Neural progenitor cell (in vitro differentiated cells): Measurements from ENCODE around the gene NKAIN2. TPM values are rescaled to one million over a fixed set of nuclear protein-coding genes. Genes with fewer than 3 reads are reported as not detected.

Experiments
- DNase-seq: peaks from one replicate; pipeline ENCODE4 v3.0.0-alpha.2; 2016; ENCODE audit warnings: low spot score
- H2AFZ ChIP-seq: fragments of 200-600 bp; sonication (generic); replicated peaks from 2 replicates; pipeline ENCODE4 v1.6.1; 2016; ENCODE audit warnings: antibody characterized with exemption
- H3F3A ChIP-seq: fragments of 200-600 bp; sonication (generic); 2 replicates; pipeline ENCODE4 v1.6.1; 2016; ENCODE audit warnings: antibody characterized with exemption, low read depth
- H3K27ac ChIP-seq: fragments of 200-600 bp; sonication (generic); 2 replicates; pipeline ENCODE4 v1.5.1; 2016; ENCODE audit warnings: mild to moderate bottlenecking
- H3K27me3 ChIP-seq: fragments of 200-600 bp; sonication (generic); 2 replicates; pipeline ENCODE4 v1.6.1; 2016; ENCODE audit warnings: mild to moderate bottlenecking, moderate library complexity
- H3K36me3 ChIP-seq: fragments of 200-600 bp; sonication (generic); 2 replicates; pipeline ENCODE4 v1.5.1; 2016
- H3K4me1 ChIP-seq: fragments of 200-600 bp; sonication (generic); 2 replicates; pipeline ENCODE4 v1.6.1; 2016; ENCODE audit warnings: mixed run types
- H3K4me2 ChIP-seq: fragments of 200-600 bp; sonication (generic); 2 replicates; pipeline ENCODE4 v1.6.1; 2016
- H3K4me3 ChIP-seq: fragments of 200-600 bp; sonication (generic); 2 replicates; pipeline ENCODE4 v1.5.1; 2016
- H3K79me2 ChIP-seq: fragments of 200-600 bp; sonication (generic); 2 replicates; pipeline ENCODE4 v1.6.1; 2016; ENCODE audit warnings: low read depth
- H3K9ac ChIP-seq: fragments of 200-600 bp; sonication (generic); 2 replicates; pipeline ENCODE4 v1.6.1; 2016
- H3K9me3 ChIP-seq: fragments of 200-600 bp; sonication (generic); 2 replicates; pipeline ENCODE4 v1.5.1; 2016; ENCODE audit warnings: low read depth
- H4K20me1 ChIP-seq: fragments of 200-600 bp; sonication (generic); 2 replicates; pipeline ENCODE4 v1.6.1; 2016; ENCODE audit warnings: low read depth
- H3K27ac Mint-ChIP-seq: 3 replicates; pipeline ENCODE4 v1.8.0; 2021; ENCODE audit warnings: mixed read lengths
- H3K27me3 Mint-ChIP-seq: 2 replicates; pipeline ENCODE4 v1.8.0; 2022; ENCODE audit warnings: low read depth, mild to moderate bottlenecking, inconsistent platforms, moderate library complexity, mixed read lengths; ENCODE audit not compliant: insufficient read depth
- H3K36me3 Mint-ChIP-seq: 3 replicates; pipeline ENCODE4 v1.8.0; 2021; ENCODE audit warnings: mixed read lengths
- H3K4me1 Mint-ChIP-seq: 3 replicates; pipeline ENCODE4 v1.8.0; 2021; ENCODE audit warnings: mixed read lengths
- H3K4me3 Mint-ChIP-seq: 3 replicates; pipeline ENCODE4 v1.8.0; 2021; ENCODE audit warnings: mild to moderate bottlenecking, moderate library complexity, mixed read lengths
- H3K9me3 Mint-ChIP-seq: 3 replicates; pipeline ENCODE4 v1.8.0; 2020; ENCODE audit warnings: mixed read lengths
- CTCF ChIP-seq: fragments of 200-600 bp; sonication (generic); IDR thresholded peaks from 2 replicates; pipeline ENCODE4 v1.5.1; 2017; ENCODE audit warnings: antibody characterized with exemption, mild to moderate bottlenecking
- EZH2 ChIP-seq: fragments of 200-600 bp; sonication (generic); IDR thresholded peaks from 2 replicates; pipeline ENCODE4 v1.6.1; 2017; ENCODE audit warnings: antibody characterized with exemption, mild to moderate bottlenecking, moderate library complexity
- EZH2phosphoT487 ChIP-seq: fragments of 200-600 bp; sonication (generic); IDR thresholded peaks from 2 replicates; pipeline ENCODE4 v1.6.1; 2017; ENCODE audit warnings: antibody characterized with exemption
- total RNA-seq: library from RNA; depleted of rRNA; stranded (reverse); fragments of >200 nt; gene quantifications from 2 replicates; pipeline ENCODE4 v1.2.3, GENCODE V29; 2015; ENCODE audit warnings: low replicate concordance

NKAIN2 gene
- total RNA-seq, 1 donor from 2014 or later, result 0.45 TPM

- Mint-ChIP-seq H3K36me3 (no peaks in the 10 kb centered on the region), H3K9me3 (peaks cover 3% of the 10 kb centered on the region), H3K4me1 (no peaks in the 10 kb centered on the region), H3K27me3 (peaks cover 2% of the 10 kb centered on the region), H3K27ac (no peak overlapping the region), H3K4me3 (no peak overlapping the region)
- no peaks in the 10 kb centered on the region for H4K20me1 ChIP-seq
- no peak overlapping the region for H3K4me2 ChIP-seq
- no peaks in the 10 kb centered on the region for H3K9me3 ChIP-seq
- no peak overlapping the region for H3K9ac ChIP-seq
- no peak overlapping the region for H3K27ac ChIP-seq
- no peak overlapping the region for H2AFZ ChIP-seq
- H3K27me3 ChIP-seq, result no peaks in the 10 kb centered on the region
- no peak overlapping the region for H3K4me3 ChIP-seq
- TF ChIP-seq EZH2 (no peak), CTCF (no peak), EZH2phosphoT487 (no peak)
- no peaks in the 10 kb centered on the region for H3K79me2 ChIP-seq
- no peak for DNase-seq
- H3K4me1 ChIP-seq, result peaks cover 3% of the 10 kb centered on the region
- no peaks in the 10 kb centered on the region for H3K36me3 ChIP-seq
- no peaks in the 10 kb centered on the region for H3F3A ChIP-seq
These were observed 500.3 kb downstream of the NKAIN2 start for GRCh38 chr6:124303971-124304370.

GRCh38 chr6:124310139-124310538, 506.5 kb downstream of the NKAIN2 start:
- no peaks in the 10 kb centered on the region for H3K9me3 ChIP-seq
- no peak overlapping the region for H2AFZ ChIP-seq
- H3K27ac Mint-ChIP-seq, result no peak overlapping the region
- peaks cover 5% of the 10 kb centered on the region for H3K4me1 ChIP-seq
- H3F3A ChIP-seq, result no peaks in the 10 kb centered on the region
- H3K4me2 ChIP-seq, result no peak overlapping the region
- no peaks in the 10 kb centered on the region for H3K27me3 ChIP-seq
- H3K9me3 Mint-ChIP-seq, result no peaks in the 10 kb centered on the region
- no peak for DNase-seq
- no peak overlapping the region for H3K4me3 Mint-ChIP-seq
- no peak overlapping the region for H3K27ac ChIP-seq
- TF ChIP-seq EZH2phosphoT487 (no peak), CTCF (no peak), EZH2 (no peak)
- no peaks in the 10 kb centered on the region for H4K20me1 ChIP-seq
- H3K79me2 ChIP-seq, result no peaks in the 10 kb centered on the region
- H3K9ac ChIP-seq, result no peak overlapping the region
- no peaks in the 10 kb centered on the region for H3K36me3 Mint-ChIP-seq
- H3K27me3 Mint-ChIP-seq, result no peaks in the 10 kb centered on the region
- H3K36me3 ChIP-seq, result no peaks in the 10 kb centered on the region
- no peak overlapping the region for H3K4me3 ChIP-seq
- peaks cover 9% of the 10 kb centered on the region for H3K4me1 Mint-ChIP-seq

- TF ChIP-seq EZH2phosphoT487, result no peak
- no peak for TF ChIP-seq EZH2
- no peak for TF ChIP-seq CTCF
These were observed 515.7 kb downstream of the NKAIN2 start for GRCh38 chr6:124319410-124319809.

More at GRCh38 chr6:124319410-124319809, 515.7 kb downstream of the NKAIN2 start:
- H3K4me1 Mint-ChIP-seq, result no peaks in the 10 kb centered on the region
- H3K36me3 Mint-ChIP-seq, result no peaks in the 10 kb centered on the region
- Histone ChIP-seq H3K27ac (no peak overlapping the region), H3K4me2 (no peak overlapping the region), H3K4me1 (no peaks in the 10 kb centered on the region), H3K27me3 (no peaks in the 10 kb centered on the region), H3K9me3 (no peaks in the 10 kb centered on the region), H3F3A (no peaks in the 10 kb centered on the region), H3K36me3 (no peaks in the 10 kb centered on the region), H3K9ac (no peak overlapping the region), H2AFZ (no peak overlapping the region), H3K79me2 (no peaks in the 10 kb centered on the region), H4K20me1 (no peaks in the 10 kb centered on the region), H3K4me3 (no peak overlapping the region)
- no peak overlapping the region for H3K27ac Mint-ChIP-seq
- DNase-seq, result no peak
- peaks cover 4% of the 10 kb centered on the region for H3K9me3 Mint-ChIP-seq
- H3K4me3 Mint-ChIP-seq, result no peak overlapping the region
- no peaks in the 10 kb centered on the region for H3K27me3 Mint-ChIP-seq
